Heart right ventricle (tissue), 16 donors: ENCODE results near the gene KMT5B. TPM values are rescaled to one million over a fixed set of nuclear protein-coding genes. Genes with fewer than 3 reads are reported as not detected.

ENCODE experiments used
- ATAC-seq, 8 donors: fragments of 200-7000 bp; cut with Tn5 transposase; one replicate each; pipeline ENCODE4 v1.9.1; 2020; ENCODE audit warnings: mild to moderate bottlenecking in 8 of 8, moderate library complexity in 8 of 8, moderate number of reproducible peaks in 1 of 8
- DNase-seq, 2 donors: peaks; one replicate each; pipeline ENCODE4 v3.0.0-alpha.2; 2020
- H3K27ac ChIP-seq, 10 donors: fragments of 200-600 bp; sonication (generic) in 2 of 10; one replicate each; pipeline versions ENCODE4 v1.5.0 to v1.8.0; 2020 to 2022; ENCODE audit warnings: mild to moderate bottlenecking in 3 of 10
- H3K27me3 ChIP-seq, 7 donors: fragments of 200-600 bp; one replicate each; pipeline ENCODE4 v1.8.0; 2021 to 2022; ENCODE audit warnings: mild to moderate bottlenecking in 2 of 7
- H3K36me3 ChIP-seq, 9 donors: fragments of 200-600 bp; sonication (generic) in 1 of 9; one replicate each; pipeline versions ENCODE4 v1.5.0 to v1.8.0; 2020 to 2022; ENCODE audit warnings: mild to moderate bottlenecking in 2 of 9
- H3K4me1 ChIP-seq, 9 donors: fragments of 200-600 bp; sonication (generic) in 1 of 9; one replicate each; pipeline versions ENCODE4 v1.5.0 to v1.8.0; 2020 to 2022; ENCODE audit warnings: mild to moderate bottlenecking in 4 of 9
- H3K4me3 ChIP-seq, 10 donors: fragments of 200-600 bp; sonication (generic) in 2 of 10; one replicate each; pipeline versions ENCODE4 v1.5.0 to v1.8.0; 2020 to 2022; ENCODE audit warnings: mild to moderate bottlenecking in 7 of 10, moderate library complexity in 2 of 10
- H3K9me3 ChIP-seq, 11 donors: fragments of 200-600 bp in 10 of 11; sonication (generic) in 2 of 11; one replicate each; pipeline versions ENCODE4 v1.5.0 to v1.8.0; 2013 to 2022; ENCODE audit warnings: mild to moderate bottlenecking in 2 of 11, control low read depth in 1 of 11, moderate library complexity in 1 of 11
- WGBS, 2 donors: extraction: QIAGEN DNeasy Blood & Tissue Kit; methylation state at CpG; one replicate each; pipeline ENCODE4 v1.1.7; 2013; ENCODE audit warnings: inconsistent platforms in 1 of 2; 5-methylcytosine and 5-hydroxymethylcytosine counted together
- intact Hi-C, 10 donors: fragments of 100-400 bp; cut with DNase I; formaldehyde crosslinking; loops; one replicate each; pipeline versions ENCODE4 v1.11.1 to v1.14.2; 2022
- polyA plus RNA-seq, 2 donors: library from polyadenylated mRNA; stranded (reverse); fragments of 200-250 nt; gene quantifications; one replicate each; pipeline ENCODE4 v1.2.3, GENCODE V29; 2013
- total RNA-seq, 10 donors: library from RNA; stranded (reverse); fragmentation: NEBNext Ultra II Directional in 3 of 10; extraction: Animal tissue kit (Norgen Biotek cat#: 25700) in 3 of 10; gene quantifications; one replicate each; pipeline versions ENCODE4 v1.2.1 to v1.2.4, GENCODE V29; 2021 to 2023
- TF ChIP-seq, protein P1 (sequence below), 9 donors: fragments of 200-600 bp; sonication (generic) in 2 of 9; IDR thresholded peaks; one replicate each; pipeline versions ENCODE4 v1.5.0 to v1.8.0; 2021 to 2022; ENCODE audit warnings: antibody characterized with exemption in 9 of 9, mild to moderate bottlenecking in 5 of 9, moderate library complexity in 1 of 9
- donor health status: Arrhythmogenic right ventricular cardiomyopathy.
- donor health status: ischemic (EF 13 %, LVEDD 7.1; RV severe dilation, severe dysfunction).
- donor health status: healthy with polysubstance abuse.
- donor health status: DM: no; HTN: yes; CAD: no.
- donor health status: DM: no; HTN: no; CAD: no.
- donor health status: ischemic (EF 25% LVEDD 6.9; RV normal size, moderate dysfunction).
- donor health status: ischemic (EF 25% LVEDD 5.7; RV mildly dilated, moderate dysfunction).
- donor health status: healthy.
- donor health status: DM: yes; HTN: yes; CAD: no.
- donor health status: Ischemic cardiomyopathy.
- donor health status: ischemic (EF 35%, LVEDD 5.7; RV mildly dilated, moderate dysfunction).
- donor health status: nonischemic (EF 11% LVEDD 7.7; RV severe dilation, severe dysfunction).
- donor health status: DM: yes; HTN: yes; CAD: no.
- donor health status: PGD.
- donor health status: ischemic (EF 29% LVEDD 5.4; RV normal size, mild dysfunction).
- donor health status: nonischemic (EF 23%, LVEDD 6.1; RV moderate dilation, normal function).

KMT5B gene
- total and polyA plus RNA-seq, 12 donors, result 10.5 to 37.1 (median 29.6) TPM

DNA sequence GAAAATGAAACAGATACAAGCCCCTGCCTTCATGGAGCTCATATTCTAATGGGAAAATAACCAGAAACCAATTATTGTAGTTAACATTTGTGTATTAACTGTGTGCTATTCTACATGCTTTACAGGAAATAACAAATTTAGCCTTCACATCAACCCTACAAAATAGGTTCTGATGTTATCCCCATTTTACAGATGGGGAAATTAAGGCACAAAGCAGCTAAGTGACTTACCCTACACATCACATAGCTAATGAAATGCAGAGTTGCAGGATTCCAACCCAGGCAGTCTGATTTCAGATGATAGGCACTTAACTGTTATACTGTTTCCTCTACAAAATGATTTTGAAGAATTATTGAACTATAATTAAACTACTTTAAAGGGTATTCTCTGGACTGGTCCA, 43.7 kb downstream of the KMT5B start:
- H3K36me3 ChIP-seq, result peaks cover 0 to 100% (median 83%) of the 10 kb centered on the region in 9 donors
- intact Hi-C loops, result no loop called here

DNA sequence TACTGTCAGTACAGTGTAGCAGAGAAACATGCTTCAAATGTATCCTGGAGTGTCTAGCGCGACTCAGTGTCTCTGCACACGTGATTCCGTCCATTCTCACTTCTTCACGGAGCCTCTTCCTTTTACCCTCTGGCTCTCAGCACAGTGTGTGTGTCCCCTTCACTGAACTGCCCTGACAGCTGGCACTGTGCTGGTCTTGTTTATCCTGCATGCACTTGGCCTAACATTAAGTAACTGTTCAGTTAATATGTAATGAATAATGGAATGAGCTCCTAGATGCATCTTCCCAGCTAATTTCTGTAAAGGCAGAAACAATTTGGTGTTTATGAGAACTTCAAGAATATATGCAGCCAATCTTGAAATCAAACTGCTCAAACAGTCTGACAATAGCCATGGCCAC, 44.4 kb downstream of the KMT5B start:
- TF ChIP-seq, protein P1, sequence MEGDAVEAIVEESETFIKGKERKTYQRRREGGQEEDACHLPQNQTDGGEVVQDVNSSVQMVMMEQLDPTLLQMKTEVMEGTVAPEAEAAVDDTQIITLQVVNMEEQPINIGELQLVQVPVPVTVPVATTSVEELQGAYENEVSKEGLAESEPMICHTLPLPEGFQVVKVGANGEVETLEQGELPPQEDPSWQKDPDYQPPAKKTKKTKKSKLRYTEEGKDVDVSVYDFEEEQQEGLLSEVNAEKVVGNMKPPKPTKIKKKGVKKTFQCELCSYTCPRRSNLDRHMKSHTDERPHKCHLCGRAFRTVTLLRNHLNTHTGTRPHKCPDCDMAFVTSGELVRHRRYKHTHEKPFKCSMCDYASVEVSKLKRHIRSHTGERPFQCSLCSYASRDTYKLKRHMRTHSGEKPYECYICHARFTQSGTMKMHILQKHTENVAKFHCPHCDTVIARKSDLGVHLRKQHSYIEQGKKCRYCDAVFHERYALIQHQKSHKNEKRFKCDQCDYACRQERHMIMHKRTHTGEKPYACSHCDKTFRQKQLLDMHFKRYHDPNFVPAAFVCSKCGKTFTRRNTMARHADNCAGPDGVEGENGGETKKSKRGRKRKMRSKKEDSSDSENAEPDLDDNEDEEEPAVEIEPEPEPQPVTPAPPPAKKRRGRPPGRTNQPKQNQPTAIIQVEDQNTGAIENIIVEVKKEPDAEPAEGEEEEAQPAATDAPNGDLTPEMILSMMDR (IDR thresholded peaks at IDR 0.05), result no peak
- Histone ChIP-seq H3K36me3 (peaks cover 0 to 100% (median 76%) of the 10 kb centered on the region in 9 donors), H3K27ac (no peak overlapping the region), H3K4me1 (no peaks in the 10 kb centered on the region), H3K27me3 (no peaks in the 10 kb centered on the region), H3K4me3 (no peak overlapping the region), H3K9me3 (no peaks in the 10 kb centered on the region)
- no peak for ATAC-seq
- no peak for DNase-seq
- intact Hi-C loops, result no loop called here
- WGBS, 2 donors, result 96 to 97% methylated on average over 5 of the region's 5 CpGs

More for the DNA sequence above, 43.7 kb downstream of the KMT5B start:
- ATAC-seq (no peak), DNase-seq (no peak)
- Histone ChIP-seq H3K4me1 (no peaks in the 10 kb centered on the region), H3K27me3 (no peaks in the 10 kb centered on the region), H3K4me3 (no peak overlapping the region), H3K27ac (no peak overlapping the region), H3K9me3 (no peaks in the 10 kb centered on the region)
- TF ChIP-seq, protein P1 (IDR thresholded peaks at IDR 0.05), result no peak

DNA sequence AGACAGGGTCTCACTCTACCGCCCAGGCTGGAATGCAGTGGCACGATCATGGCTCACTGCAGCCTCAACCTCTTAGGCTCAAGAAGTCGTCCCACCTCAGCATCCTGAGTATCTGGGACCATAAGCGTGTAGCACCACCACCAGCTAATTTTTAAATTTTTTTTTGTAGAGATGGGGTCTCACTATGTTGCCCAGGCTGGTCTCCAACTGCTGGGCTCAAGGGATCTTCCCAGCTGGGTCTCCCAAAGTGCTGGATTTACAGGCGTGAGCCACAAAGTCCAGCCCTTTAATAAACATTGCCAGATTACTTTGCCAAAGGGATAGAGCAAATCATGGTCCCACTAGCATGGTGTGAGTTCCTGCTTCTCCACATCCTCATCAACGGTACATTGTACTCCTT, 45.6 kb downstream of the KMT5B start:
- Histone ChIP-seq H3K36me3 (peaks cover 0 to 100% (median 67%) of the 10 kb centered on the region in 9 donors), H3K27me3 (no peaks in the 10 kb centered on the region), H3K27ac (no peak overlapping the region), H3K9me3 (no peaks in the 10 kb centered on the region), H3K4me3 (no peak overlapping the region), H3K4me1 (no peaks in the 10 kb centered on the region)
- intact Hi-C loops, result no loop called here
- ATAC-seq (no peak), DNase-seq (no peak)
- 93 to 94% methylated on average over 6 of the region's 6 CpGs for WGBS, 2 donors
- TF ChIP-seq, protein P1 (IDR thresholded peaks at IDR 0.05), result no peak

DNA sequence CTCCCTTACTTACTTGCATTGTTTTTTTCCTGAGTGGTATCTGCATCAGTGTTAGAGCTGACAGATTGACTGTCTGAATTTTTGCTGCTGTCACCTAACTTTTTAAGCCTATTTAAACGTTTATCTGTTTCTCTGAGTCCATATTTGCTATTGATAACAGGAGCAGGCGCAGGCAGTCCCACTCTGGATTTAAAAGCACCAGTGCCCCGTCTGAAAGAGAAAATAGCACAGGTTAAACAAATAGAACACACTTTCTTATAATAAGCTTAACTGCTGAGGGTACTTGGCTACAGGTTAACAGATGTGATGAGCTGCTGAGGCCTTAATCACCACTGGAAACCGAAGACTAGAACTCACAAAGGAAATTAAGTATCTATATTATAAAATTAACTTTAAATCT, 46.1 kb downstream of the KMT5B start:
- Histone ChIP-seq H3K36me3 (peaks cover 0 to 100% (median 65%) of the 10 kb centered on the region in 9 donors), H3K9me3 (no peaks in the 10 kb centered on the region), H3K27me3 (no peaks in the 10 kb centered on the region), H3K4me3 (no peak overlapping the region), H3K4me1 (no peaks in the 10 kb centered on the region), H3K27ac (no peak overlapping the region)
- 66 to 72% methylated on average over 4 of the region's 4 CpGs for WGBS, 2 donors
- DNase-seq (no peak), ATAC-seq (no peak)
- intact Hi-C loops, result no loop called here
- TF ChIP-seq, protein P1 (IDR thresholded peaks at IDR 0.05), result no peak
